Central memory CD4-positive, alpha-beta T cell (primary cell): ENCODE results near the gene SLC24A4.
"Not testable (repeated sequence)": the region's sequence is repeated elsewhere in the genome, so short reads cannot be mapped to it uniquely, and the experiment has no call there.

Experiments
- DNase-seq: peaks from one replicate; pipeline ENCODE4 v3.0.0; 2022

Gene SLC24A4

GRCh38 chr14:92527721-92528120, 204.8 kb downstream of the SLC24A4 start:
- DNase-seq = no peak

DNA sequence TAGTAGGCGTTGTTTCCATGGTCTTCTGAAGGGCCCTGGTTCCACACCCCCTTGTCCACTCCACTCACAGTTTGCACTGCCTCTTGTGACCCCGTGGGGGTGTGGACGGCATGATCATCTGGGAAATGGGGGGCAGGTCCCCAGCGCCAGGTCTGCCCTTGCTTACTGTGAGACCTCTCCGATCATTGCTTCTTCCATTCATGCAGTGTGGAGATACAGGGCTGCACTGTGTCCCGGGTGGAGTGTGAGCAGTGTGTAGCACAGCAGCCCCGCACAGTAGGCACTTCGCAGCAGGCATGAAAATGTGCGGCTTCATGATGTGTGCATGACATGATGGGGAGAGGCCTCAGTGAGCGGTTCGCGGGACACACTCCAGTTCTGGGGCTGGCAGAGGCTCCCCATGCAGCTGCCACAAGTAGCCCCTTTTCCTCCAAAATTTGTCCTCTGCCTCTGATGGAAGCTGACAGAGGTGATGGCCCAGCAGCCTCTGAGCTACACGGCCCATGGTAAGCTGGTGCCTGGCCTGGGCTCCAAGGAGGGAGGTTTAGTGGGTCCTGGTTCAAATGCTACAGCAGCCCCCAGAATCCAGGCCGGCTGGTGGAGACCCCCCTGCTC, 205.6 kb downstream of the SLC24A4 start:
- no peak for DNase-seq

GRCh38 chr14:92529903-92530302, 206.9 kb downstream of the SLC24A4 start:
- no peak for DNase-seq

GRCh38 chr14:92531106-92531873, 208.3 kb downstream of the SLC24A4 start:
- no peak for DNase-seq

GRCh38 chr14:92532490-92533163, 209.7 kb downstream of the SLC24A4 start:
- no peak for DNase-seq

GRCh38 chr14:92534932-92535643, 212.1 kb downstream of the SLC24A4 start:
- peak; percentile 17 for DNase-seq

GRCh38 chr14:92536231-92536630, 213.3 kb downstream of the SLC24A4 start:
- not testable (repeated sequence) for DNase-seq

DNA sequence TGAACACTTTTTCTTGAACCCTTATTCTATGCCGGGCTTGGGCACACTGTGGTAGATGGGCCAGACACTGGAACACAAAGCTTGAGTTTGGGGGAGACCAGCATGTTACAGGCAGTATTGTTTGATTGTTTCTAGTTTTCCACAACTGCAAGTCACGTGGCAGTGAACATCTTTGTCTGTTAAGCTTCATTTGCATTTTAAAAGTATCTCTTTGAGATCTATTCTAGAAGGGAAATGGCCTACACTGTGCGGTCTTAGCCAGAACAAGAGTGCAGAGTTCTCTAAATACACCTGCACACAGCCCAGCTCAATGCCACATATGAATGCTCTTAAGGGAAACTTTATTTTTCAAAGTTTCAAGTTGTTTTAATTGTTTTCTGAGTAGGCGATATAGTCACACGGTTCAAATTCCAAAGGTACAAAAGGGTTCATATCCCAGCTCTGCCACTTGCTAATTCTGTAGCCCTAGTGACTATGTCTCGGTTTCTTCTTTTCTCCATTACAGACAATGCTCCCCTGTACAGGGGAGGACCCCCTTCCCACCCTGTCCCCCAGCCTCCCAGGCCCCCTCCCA, 215.5 kb downstream of the SLC24A4 start:
- no peak for DNase-seq

- no peak for DNase-seq
Observed at GRCh38 chr14:92539419-92539818, 216.5 kb downstream of the SLC24A4 start.

- DNase-seq = no peak
Observed at GRCh38 chr14:92539875-92540274, 216.9 kb downstream of the SLC24A4 start.

- DNase-seq = no peak
Observed at GRCh38 chr14:92540472-92541048, 217.6 kb downstream of the SLC24A4 start.

GRCh38 chr14:92542766-92543554, 220.0 kb downstream of the SLC24A4 start:
- no peak for DNase-seq

- no peak for DNase-seq
Observed at GRCh38 chr14:92544051-92544720, 221.2 kb downstream of the SLC24A4 start.

- no peak for DNase-seq
Observed at GRCh38 chr14:92546347-92547053, 223.5 kb downstream of the SLC24A4 start.

DNA sequence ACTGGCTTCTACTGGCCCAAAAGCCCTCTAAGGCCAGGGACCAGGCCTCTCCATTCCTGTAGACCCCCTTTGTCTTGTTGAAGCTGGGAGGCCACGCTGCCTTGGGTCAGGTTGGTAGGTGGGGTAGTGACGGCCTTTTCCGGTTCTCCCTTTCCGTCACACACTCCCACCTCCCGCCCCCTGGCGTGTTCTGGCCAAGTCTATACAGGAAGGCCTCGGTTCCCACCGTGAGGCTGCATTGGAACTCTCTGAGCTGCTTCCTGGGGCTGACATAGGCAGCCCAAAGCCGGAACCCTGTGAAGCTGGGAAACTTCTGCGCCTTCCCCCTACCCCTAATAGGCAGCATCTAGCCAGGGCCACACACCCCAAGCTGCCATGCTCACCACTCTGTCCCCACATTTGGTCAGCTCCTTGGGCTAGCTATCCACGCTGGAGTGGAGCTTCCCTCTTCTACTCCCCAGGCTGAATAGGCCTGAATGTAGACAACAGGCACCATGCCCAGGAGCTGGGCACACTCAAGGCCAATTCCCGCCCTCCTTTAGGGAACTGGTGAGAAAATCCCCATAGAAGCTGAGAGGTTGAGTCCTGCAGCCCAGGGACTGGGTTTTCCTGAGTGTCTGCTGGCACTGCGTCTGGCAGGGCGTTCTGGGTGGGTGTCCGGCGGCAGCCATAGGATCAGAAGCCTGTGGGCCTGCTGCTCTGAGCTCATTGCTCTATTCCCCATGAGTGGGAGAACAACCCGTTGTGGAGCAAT, 226.3 kb downstream of the SLC24A4 start:
- DNase-seq = no peak

GRCh38 chr14:92549859-92550230, 226.9 kb downstream of the SLC24A4 start:
- no peak for DNase-seq
